ENCODE results near the gene CSAD.

GRCh38 chr12:53181935-53182334 lies 1.2 kb upstream of the CSAD start:
- TF ChIP-seq, protein P1, sequence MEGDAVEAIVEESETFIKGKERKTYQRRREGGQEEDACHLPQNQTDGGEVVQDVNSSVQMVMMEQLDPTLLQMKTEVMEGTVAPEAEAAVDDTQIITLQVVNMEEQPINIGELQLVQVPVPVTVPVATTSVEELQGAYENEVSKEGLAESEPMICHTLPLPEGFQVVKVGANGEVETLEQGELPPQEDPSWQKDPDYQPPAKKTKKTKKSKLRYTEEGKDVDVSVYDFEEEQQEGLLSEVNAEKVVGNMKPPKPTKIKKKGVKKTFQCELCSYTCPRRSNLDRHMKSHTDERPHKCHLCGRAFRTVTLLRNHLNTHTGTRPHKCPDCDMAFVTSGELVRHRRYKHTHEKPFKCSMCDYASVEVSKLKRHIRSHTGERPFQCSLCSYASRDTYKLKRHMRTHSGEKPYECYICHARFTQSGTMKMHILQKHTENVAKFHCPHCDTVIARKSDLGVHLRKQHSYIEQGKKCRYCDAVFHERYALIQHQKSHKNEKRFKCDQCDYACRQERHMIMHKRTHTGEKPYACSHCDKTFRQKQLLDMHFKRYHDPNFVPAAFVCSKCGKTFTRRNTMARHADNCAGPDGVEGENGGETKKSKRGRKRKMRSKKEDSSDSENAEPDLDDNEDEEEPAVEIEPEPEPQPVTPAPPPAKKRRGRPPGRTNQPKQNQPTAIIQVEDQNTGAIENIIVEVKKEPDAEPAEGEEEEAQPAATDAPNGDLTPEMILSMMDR (optimal IDR thresholded peaks at IDR 0.05 in 1 of 3, IDR thresholded peaks at IDR 0.05 in 1 of 3, conservative IDR thresholded peaks at IDR 0.05 in 1 of 3; ENCODE audit: extremely low read depth in 1 of 3, insufficient read depth in 2 of 3, low read length in 3 of 3) = no peak
- TF ChIP-seq EZH2 (IDR thresholded peaks at IDR 0.05; ENCODE audit: low read length) = no peak

Data from keratinocyte (primary cell).